RCC 7860 (cell line): ENCODE data around the gene MRPS18A.
A peak's percentile ranks its signal among the peaks of the same experiment; 100 is the strongest.
"Not testable (repeated sequence)": the region's sequence is repeated elsewhere in the genome, so short reads cannot be mapped to it uniquely, and the experiment has no call there.

Experiments used
- DNase-seq: peaks from one replicate; pipeline ENCODE4 v3.0.0-alpha.2; 2015; ENCODE audit warnings: low spot score
- FAIRE-seq: peaks from 2 replicates; lab custom pipeline; 2012; peaks lifted over from hg19 to GRCh38; lab: Jason Lieb, UNC

MRPS18A gene

DNA sequence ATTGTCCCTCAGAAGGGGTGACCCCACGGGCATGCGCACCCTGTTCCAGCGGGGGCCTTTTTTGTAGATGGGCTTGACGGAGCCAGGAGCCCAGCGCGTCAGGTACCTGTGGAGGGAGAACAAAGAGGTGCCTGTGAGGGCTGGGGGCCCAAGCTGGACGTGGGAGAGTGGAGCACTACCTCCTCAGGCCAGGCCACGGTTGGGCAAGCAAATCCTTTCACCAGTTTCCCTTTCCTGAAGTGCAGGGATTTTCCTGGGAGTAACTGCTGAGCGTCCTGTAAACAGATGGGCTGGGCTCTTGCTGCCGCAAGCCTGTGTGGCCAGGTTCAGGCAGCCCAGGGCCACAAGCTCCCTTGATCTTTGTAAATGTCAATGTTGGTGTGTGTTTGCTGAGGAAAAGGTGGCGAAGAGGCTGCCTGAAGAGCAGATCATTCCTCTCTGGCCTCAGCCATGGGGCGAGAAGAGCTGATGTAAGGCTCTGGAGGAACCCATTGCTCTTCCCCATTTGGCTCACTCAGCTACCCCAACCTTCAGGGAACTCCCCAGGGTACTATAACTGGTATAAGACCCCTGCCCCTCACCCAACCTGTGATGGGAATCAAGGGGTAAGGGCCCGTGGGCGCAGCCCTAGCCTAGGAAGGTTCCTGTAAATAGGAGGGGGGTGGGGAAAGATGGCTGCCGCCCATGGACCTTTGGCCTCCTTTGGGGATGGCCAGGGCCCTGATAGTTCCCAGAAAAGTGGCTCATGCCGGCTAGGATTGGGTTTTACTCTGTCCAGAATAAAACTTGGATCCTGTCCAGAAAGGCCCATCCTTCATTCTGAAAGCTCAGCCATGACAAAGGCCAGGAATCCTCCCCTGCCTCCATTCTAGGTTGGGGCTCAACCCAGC lies 15.5 kb downstream of the MRPS18A start:
- no peak for DNase-seq

DNA sequence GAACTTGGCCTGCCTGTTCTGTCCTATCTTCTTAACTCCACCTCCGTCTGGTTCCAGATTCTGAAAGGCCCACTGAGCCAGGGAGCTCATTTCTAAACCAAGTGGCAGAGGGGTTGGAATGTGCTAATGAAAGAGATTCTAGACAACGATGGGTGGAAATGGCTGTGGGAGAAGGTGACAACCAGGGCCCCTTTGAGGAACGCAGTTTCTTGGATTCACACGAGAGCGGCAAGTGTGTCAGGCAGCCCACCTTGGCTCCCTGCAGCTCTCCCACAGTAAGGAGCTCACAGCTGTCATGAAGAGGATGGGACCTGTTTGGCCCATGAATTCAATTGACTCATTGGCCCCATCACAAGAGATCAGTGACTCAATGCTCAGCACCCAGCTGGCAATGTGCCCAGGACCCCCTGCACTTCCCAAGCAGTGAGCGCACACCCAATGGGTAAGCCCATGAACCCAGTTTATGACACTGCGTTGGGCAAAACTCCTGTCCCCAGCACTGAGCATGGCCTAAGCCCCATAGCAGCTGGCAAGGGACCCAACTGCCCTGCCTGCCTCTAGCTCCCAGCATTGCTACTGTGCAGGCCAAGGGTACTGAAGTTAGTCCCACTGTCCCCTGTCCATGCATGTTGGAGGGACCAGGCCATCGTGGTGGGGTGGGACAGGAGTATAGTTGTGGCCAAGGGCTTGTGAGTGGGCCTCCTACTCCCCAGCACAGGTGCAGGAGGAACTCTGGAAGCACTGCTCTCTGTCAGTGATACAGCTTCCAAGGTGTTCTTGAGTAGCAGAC lies 16.4 kb downstream of the MRPS18A start:
- no peak for DNase-seq

More for the DNA sequence above, 15.5 kb downstream of the MRPS18A start:
- no peak for FAIRE-seq

DNA sequence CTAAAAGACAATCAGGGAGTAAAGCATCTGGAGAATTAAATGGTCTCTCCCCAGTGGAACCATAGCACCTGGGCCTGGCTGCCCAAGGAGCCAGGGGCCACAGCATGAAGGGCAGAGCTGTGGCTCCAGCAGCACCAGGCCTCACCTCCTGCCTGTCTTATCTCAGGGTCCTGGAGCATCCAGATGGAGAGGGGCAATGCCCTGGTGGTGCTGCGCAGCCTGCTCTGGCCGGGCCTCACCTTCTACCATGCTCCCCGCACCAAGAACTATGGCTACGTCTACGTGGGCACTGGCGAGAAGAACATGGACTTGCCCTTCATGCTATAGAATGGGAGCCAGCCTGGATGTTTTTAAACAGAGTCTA lies 17.0 kb downstream of the MRPS18A start:
- no peak for DNase-seq
- no peak for FAIRE-seq

More for the DNA sequence above, 16.4 kb downstream of the MRPS18A start:
- FAIRE-seq: no peak

DNA sequence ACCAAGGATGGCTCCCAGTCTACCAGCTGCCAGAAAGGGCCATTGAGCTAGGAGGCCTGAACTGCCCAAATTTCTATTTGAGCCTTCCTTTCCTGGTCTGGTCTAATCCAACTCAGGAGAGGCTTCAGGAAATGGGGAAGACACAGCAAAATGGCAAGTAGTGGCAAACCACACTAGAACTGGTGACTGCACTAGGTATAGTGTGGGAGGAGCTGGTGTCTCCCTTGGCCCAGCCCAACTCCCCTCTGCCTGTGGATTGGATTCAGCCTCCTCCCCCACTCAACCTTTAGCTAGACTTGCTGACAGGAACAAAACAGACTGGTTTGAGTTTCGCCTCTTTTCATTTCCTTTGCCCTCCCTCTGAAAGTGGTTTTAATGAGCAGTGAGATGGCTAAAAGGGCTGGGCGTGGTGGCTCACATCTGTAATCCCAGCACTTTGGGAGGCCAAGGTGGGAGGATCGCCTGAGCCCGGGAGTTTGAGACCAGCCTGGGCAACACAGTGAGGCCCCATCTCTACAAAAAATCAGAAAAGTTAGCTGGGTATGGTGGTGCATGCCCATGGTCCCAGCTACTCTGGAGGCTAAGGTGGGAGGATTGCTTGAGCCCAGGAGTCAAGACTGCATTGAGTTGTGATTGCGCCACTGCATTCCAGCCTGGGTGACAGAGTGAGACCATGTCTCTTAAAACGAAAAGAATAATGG lies 17.5 kb downstream of the MRPS18A start:
- no peak for FAIRE-seq
- peak; percentile 27 for DNase-seq

DNA sequence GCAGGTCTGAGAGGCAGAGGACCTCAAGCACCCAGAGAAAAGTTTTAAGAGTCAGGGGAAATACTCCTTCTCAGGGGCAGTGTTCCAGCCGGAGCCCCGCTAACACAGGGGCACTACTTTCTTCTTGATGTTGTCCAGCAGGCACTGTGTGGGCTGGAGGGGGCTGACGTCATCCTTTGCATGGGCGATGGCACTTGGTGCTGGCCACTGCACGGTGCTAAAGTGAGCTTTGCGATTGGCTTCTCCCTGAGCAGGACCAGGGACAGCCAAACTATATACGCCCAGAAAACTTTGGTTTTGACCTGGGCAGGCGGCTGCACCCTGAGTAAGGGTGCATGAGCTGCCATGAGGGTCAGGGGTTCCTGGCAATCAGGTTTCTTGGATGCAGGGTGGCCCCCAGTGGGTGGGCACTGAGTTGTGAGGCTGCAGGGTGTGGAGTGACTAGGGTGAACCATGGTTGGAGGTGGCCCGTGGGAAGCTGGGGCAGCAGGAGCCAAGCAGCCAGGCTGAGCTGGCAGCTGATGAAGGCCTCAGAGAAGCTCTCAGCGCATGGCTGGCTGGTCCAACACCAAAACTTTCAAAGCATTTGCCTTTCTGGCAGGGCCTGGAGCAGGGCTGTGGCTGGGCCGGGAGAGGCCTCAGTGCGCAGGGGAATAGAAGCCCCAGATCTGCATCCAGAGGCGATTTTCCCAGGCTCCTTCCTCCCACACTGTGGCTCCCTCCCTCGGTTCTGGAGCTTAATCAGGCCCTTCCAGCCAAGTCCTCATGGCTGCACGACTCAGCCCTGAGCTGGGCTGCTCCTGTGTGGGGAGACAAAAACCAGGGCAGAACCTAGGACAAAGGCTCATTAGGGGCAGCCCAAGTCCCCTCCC lies 18.3 kb downstream of the MRPS18A start:
- FAIRE-seq (no peak), DNase-seq (peak; percentile 11)

DNA sequence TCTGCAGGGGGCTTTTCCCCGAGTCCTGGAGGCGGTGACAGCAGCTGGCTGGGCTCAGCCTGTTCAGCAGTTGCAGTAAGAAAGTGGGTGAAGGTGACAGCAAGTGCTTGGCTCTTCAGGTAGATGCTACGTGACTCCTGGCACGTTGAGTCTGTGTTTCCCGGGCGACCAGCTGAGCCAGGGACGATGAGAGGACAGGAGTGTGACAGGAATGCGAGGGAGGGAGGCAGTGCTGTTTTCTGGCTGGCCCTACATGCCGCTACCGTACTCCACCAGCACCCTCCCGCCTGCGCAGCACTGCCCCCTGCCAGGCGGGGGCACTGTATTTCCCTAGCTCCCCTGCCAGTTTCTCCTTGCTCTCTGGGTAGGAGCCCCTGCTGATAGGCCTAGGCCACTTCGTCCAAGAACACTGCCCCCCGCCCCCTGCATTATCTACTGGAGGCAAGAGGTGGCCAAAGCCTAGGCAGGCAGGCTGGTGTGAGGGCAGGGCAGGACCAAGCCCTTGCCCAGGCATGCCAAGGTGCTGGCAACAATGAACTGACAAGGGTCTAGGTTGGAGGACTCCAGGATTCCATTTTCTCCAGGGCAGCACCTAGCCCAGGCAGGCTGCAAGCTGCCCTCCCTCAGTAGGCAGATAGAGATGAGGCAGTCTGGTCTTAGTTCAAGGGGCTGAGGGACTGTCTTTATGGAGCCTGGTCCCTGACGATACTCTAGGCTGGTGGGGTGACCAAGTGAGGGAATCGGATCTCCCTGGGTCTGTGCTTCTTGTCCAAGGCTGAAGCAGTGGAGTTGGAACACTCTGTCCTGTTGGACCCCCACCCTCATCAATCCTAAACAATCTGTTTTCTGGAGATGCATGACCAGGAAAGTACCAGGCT lies 19.2 kb downstream of the MRPS18A start:
- FAIRE-seq (peak; percentile 60), DNase-seq (peak; percentile 93)

DNA sequence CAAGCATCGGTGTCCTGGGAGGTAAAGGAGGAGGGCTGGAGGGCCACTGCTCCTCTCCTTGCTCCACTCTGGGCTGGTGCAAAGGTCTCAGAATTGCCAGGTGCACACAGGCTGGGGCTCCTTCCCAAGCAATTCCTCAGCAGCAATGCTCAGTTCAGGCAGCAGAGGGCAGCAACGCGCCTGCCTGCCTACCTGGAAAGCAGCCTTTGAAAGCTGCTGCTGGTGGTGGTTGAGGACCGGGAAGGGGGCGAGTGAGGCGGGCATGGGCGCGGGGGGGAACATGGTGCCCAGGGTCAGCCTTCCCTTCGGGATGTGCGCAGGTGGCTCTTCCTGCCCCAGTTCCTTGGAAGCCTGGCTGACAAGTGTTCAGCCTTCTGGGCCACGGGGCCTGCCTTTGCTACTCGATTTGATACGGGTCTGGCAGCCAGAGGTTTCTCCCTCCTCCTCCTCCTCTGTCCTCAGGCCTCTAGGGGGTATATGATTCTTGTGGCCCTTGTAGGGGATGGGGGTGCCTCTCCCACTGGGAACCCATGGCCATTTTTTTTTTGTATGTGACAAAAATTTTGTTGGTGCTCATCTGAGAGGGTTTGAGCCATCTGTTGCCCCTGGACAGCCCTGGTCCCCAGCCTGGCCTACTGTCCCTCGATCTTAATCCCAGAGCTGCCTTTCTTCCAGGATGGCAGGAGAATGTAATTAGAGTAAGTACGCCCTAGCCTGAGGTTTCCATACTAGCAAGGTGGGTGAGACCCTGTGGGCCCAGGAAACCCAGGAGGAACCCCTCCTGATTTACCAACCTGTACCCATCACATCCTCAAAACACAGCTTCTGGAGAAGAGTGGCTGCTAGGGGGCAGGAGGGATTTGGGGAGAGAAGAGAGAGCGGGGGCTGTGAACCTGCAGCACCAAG lies 20.1 kb downstream of the MRPS18A start:
- DNase-seq: peak; percentile 53
- FAIRE-seq: no peak

DNA sequence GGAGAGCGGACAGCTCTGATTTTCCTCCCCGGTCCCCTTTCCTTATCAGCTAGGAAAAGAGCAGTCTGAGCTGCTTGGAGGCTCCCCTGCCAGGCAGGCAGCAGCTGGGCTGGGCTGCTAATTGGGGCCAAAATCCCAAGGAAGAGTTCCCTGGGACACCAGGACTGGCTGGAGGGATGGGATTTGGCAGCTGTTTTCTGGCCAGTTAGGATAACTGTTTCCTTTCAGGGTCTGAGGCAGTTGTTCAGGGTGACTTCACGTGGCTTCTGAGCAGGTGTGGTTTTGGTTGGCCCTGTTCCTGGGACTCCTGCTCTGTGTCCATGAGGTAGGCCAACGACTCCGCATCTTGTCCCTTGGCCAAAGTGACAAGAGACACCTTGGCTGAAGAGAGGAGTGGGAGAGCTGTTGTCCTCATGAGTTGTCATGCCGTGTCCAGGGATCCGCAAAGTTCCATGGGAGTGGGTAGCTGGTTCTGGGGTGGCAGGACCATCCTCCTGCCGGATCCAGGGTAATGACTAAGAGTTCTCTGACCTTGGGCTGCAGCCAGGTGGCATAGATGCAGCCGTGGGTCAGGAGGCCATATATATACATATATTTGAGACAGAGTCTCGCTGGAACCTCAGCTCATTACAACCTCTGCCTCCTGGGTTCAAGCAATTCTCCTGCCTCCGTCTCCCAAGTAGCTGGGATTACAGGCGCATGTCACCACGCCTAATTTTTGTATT lies 21.2 kb downstream of the MRPS18A start:
- no peak for DNase-seq
- no peak for FAIRE-seq

DNA sequence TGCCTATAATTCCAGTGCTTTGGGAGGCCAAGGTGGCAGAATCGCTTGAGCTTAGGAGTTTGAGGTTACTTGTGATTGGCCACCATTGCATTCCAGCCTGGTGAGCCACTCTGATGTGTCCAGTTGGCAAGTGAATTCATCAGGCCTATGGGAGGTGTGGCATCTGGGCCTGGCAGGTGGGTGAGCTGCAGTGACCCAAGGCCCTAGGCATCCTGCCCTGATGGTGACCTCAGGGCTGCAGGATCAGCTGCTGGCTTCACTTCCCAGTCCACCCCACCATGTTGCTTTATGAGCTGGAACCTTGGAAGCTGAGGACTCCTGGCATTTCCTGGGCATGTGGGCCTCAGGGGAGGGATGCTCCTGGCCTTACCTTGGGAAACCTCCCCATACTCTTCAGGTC lies 22.2 kb downstream of the MRPS18A start:
- peak; percentile 85 for DNase-seq
- peak; percentile 23 for FAIRE-seq

DNA sequence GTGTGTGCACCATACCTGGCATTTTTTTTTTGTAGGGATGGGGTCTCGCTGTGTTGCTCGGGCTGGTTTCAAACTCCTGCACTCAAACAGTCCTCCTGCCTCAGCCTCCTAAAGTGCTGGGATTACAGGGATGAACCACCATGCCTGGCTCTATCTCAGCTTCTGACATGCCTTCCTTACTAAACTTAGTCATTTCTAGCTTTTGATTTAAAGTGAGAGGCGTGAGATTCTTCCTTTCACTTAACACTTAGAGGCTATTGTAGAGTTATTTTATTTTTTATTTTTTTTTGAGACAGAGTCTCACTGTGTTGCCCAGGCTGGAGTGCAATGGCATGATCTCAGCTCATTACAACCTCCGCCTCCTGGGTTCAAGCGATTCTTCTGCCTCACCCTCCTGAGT lies 24.6 kb downstream of the MRPS18A start:
- not testable (repeated sequence) for DNase-seq, FAIRE-seq

DNA sequence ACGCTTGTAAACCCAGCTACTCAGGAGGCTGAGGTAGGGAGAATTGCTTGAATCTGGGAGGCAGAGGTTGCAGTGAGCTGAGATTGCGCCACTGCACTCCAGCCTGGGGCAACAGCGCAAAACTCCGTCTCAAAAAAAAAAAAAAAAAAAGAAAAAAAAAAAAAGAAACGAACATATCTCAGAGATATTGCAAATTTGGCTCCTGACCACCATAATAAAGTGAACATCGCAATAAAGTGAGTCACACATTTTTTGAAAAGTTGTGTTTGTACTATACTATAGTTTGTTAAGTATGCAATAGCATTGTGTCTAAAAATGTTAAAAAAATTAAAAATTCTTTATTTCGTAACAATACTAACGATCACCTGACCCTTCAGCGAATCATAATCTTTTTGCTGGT lies 29.4 kb downstream of the MRPS18A start:
- no peak for DNase-seq
- FAIRE-seq: no peak

DNA sequence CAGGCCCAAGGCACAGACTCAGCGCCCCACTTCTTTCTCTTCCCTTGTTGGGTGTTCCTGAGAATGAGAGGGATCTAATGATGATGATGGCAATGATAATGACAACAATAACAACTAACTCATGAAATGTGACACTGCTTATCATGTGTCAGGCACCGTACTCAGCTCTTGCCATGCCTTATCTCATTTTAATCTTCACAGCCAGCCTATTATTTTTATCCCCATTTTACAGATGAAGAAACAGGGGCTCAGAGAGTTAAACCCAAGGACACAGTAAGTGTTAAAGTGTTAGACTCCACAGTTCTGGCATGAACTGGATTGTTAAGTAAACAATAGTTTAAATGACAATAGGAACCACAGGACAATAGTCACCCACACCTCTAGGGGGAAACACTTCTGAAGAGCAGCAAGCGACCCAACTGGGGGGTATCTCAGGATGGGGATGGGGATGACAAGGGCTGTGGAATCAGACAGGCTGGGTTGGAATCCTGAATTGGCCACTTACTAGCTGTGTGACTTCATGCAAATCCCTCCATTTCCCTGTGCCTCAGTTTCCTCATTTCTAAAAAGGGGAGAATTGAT lies 30.3 kb downstream of the MRPS18A start:
- no peak for DNase-seq
- FAIRE-seq: no peak

DNA sequence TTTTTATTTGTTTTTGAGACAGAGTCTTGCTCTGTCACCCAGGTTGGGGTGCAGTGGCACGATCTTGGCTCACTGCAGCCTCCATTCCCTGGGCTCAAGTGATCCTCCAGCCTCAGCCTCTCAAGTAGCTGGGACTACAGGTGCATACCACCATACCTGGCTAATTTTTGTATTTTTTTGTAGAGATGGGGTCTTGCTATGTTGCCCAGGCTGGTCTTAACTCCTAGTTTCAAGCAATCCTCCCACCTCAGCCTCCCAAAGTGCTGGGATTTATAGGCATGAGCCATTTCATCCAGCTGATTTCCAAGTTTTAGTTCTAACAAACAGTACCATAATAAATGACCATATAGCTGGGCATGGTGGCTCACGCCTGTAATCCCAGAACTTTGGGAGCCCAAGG lies 34.8 kb downstream of the MRPS18A start:
- DNase-seq, FAIRE-seq: not testable (repeated sequence)

DNA sequence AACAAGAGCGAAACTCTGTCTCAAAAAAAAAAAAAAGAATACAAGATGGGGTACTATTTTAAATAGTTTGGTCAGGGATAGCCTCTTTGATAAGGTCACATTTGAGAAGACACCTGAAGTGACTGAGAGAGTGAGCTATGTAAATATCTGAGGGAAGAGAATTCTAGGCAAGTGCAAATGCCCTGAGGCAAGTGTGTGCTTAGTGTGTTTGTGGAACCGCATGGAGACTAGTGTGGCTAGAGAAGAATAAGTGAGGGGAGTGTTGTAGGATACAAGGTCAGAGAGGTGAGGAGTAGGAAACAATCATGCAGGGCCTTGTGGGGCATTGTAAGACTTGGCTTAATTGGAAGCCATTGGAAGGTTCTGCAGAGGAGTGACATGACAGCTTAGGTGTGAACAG lies 39.3 kb downstream of the MRPS18A start:
- DNase-seq (no peak), FAIRE-seq (no peak)

DNA sequence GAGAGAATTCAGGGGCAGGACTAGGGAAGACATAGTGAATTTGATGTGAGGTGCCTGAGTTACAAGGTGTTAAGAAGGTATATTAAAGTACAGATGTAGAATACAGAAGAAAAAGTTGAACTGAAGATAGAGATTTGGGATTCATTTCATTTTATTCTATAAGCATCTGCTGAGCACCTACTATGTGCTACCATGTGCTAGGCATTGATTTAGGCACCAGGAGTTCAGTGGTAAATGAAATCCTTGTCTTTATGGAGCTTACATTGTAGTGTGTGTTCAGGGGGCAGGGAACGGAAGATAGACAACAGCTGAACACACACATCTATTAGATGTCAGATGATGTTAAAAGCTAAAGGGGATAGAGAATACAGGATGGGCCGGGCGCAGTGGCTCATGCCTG lies 40.0 kb downstream of the MRPS18A start:
- no peak for DNase-seq
- FAIRE-seq: no peak

DNA sequence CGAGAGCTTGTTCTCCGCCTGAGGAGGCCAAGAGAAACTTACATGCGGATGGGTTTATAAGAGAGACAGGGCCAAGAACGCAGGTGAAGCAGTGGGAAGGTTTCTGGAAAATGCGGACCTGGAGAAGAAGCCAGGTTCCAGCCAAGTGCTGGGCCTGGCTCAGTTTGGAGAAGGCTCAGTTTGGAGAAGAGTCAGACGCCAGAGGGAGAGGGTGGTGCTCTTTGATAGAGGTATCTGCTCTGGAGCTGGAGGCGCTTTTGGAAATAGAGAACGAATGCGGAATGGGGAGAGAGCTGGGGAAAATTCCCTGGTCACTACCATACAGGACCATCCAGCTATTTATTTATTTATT lies 42.0 kb downstream of the MRPS18A start:
- FAIRE-seq (no peak), DNase-seq (no peak)

DNA sequence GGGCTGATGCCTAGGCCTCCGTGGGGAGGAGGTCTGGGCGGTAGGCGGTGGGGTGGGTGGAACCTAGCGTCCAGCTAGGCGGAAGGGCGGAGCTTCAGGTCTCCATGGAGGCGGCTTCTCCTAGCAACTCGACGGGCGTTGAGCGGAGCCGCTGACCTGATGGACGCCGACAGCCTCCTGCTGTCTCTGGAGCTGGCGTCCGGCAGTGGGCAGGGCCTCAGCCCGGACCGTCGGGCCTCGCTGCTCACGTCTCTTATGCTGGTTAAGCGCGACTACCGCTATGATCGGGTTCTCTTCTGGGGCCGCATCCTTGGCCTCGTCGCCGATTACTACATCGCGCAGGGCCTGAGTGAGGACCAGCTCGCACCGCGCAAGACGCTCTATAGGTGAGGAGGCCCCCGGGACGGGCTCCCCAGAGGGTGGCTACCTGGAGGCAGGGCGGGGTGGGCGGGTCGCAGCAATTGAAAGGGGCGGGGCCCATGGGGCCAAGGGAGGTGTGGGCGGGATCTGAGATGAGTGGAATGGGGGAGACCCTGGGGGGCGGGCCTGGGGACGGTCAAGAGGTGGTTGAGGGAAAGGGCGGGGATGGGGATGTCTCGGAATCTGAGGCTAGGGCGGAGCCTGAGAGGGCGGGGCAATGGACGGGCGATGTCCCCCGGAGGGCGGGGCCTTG lies 42.5 kb downstream of the MRPS18A start, which contains the start of gene RSPH9:
Gene RSPH9 (plus strand): TSS at position 97 of the 673 bp plus-strand sequence. CDS start 63 bp downstream, at position 160.
- DNase-seq: no peak
- FAIRE-seq: no peak
